Measurements from ENCODE around the gene MRPL36. TPM values are rescaled to one million over a fixed set of nuclear protein-coding genes. Genes with fewer than 3 reads are reported as not detected.

Gene MRPL36
- total RNA-seq, 1 experiment from 2014 or later: 102 TPM

DNA sequence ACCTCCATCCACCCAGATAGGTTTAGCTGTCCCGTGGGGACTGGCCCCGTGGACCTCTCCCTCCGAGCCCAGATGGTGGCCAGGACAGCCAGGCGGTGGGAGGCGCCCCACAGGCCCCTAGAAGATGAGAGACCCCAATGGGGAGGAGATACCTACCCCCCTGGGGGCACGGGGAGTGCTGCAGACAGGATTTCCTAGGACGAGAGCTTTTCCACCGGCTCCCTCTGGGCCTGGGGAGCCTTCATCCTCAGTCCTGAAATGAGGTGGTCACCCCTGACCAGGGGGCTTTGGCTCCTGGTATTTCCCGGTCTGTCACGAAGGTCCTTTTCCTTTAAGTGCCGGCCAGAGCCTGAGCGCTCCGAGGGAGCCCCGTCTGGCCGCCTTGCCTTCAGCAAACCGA lies 46.8 kb downstream of the MRPL36 start:
- peaks cover 71% of the 10 kb centered on the region for H3K27me3 ChIP-seq (replicated peaks; ENCODE audit: insufficient read depth, low read depth, low read length, poor library complexity)
- H3K4me3 ChIP-seq (ENCODE audit: low read depth, low read length, poor library complexity, severe bottlenecking): no peak overlapping the region
- intact Hi-C loops (cut with micrococcal nuclease; ENCODE audit: unreplicated experiment): no loop called here
- no peaks in the 10 kb centered on the region for H3K36me3 ChIP-seq (ENCODE audit: insufficient read depth, low read length, poor library complexity, severe bottlenecking)
- H3K9me3 ChIP-seq (ENCODE audit: low read depth, low read length, poor library complexity, severe bottlenecking): no peaks in the 10 kb centered on the region
- no peaks in the 10 kb centered on the region for H3K4me1 ChIP-seq (ENCODE audit: insufficient read depth, low read length, poor library complexity, severe bottlenecking)
- TF ChIP-seq EZH2 (IDR thresholded peaks at IDR 0.05; ENCODE audit: borderline replicate concordance, low read depth, low read length, poor library complexity, severe bottlenecking) (no peak), CTCF (conservative IDR thresholded peaks at IDR 0.05; ENCODE audit: low read depth, low read length) (no peak)
- ChIA-PET POLR2A (ENCODE audit: low non-redundant PET) (no interaction called here), CTCF (no interaction called here)
- no peak overlapping the region for H3K27ac ChIP-seq (ENCODE audit: low read depth, low read length, poor library complexity, severe bottlenecking)
- DNase-seq (ENCODE audit: low spot score): no peak
- BruUV-seq (replicated peaks): no TSS peak

DNA sequence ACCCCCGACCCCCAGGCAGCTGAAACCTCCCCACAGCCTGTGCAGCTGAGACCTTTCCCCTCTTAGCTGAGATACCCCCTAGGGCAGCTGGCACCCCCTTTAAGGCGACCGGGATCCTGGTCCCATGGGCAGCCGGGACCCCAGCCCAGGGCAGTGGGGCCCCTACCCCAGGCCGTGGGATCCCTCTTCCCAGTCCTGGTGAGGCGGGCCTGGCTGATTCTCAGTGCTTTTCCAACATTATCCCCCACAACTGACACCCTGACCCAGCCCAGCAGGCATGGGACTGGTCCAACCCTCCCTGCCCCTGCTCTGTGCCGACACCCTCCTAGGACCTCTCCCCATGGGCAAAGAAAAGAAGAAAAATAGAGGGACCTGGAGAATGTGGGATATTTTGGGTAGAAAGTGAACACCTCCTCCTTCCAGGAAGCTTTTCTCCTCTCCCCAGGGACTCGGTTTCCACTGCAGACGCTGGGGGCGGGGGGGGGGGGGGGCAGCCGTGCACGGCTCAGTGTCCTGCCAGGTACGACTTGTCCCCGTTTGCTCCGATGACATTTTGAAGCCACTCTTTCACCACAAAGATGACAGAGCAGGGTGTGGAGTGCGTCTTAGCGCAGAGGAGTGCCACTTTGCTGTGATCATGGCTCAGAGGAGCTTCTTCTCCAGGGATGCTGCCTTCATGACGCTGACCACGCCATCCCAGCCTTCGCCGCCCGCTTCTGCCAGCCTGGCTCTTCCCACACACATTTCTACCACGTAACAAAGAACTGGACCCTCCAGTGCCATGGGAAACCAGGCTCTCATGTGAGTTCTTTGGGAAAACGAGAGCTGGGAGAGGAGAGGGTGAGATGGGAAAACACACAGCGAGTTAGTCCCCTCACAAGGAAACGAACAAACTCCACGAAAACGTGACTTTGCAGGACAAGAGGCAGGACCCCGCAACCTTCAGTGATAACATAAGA lies 47.5 kb downstream of the MRPL36 start:
- ChIA-PET CTCF (no interaction called here), POLR2A (ENCODE audit: low non-redundant PET) (no interaction called here)
- H3K27me3 ChIP-seq (replicated peaks; ENCODE audit: insufficient read depth, low read depth, low read length, poor library complexity): peaks cover 67% of the 10 kb centered on the region
- no TSS peak for BruUV-seq (replicated peaks)
- no peak overlapping the region for H3K27ac ChIP-seq (ENCODE audit: low read depth, low read length, poor library complexity, severe bottlenecking)
- TF ChIP-seq EZH2 (IDR thresholded peaks at IDR 0.05; ENCODE audit: borderline replicate concordance, low read depth, low read length, poor library complexity, severe bottlenecking) (no peak), CTCF (conservative IDR thresholded peaks at IDR 0.05; ENCODE audit: low read depth, low read length) (no peak)
- no peaks in the 10 kb centered on the region for H3K36me3 ChIP-seq (ENCODE audit: insufficient read depth, low read length, poor library complexity, severe bottlenecking)
- no peak overlapping the region for H3K4me3 ChIP-seq (ENCODE audit: low read depth, low read length, poor library complexity, severe bottlenecking)
- no peaks in the 10 kb centered on the region for H3K4me1 ChIP-seq (ENCODE audit: insufficient read depth, low read length, poor library complexity, severe bottlenecking)
- H3K9me3 ChIP-seq (ENCODE audit: low read depth, low read length, poor library complexity, severe bottlenecking): no peaks in the 10 kb centered on the region
- intact Hi-C loops (cut with micrococcal nuclease; ENCODE audit: unreplicated experiment): no loop called here
- no peak for DNase-seq (ENCODE audit: low spot score)

DNA sequence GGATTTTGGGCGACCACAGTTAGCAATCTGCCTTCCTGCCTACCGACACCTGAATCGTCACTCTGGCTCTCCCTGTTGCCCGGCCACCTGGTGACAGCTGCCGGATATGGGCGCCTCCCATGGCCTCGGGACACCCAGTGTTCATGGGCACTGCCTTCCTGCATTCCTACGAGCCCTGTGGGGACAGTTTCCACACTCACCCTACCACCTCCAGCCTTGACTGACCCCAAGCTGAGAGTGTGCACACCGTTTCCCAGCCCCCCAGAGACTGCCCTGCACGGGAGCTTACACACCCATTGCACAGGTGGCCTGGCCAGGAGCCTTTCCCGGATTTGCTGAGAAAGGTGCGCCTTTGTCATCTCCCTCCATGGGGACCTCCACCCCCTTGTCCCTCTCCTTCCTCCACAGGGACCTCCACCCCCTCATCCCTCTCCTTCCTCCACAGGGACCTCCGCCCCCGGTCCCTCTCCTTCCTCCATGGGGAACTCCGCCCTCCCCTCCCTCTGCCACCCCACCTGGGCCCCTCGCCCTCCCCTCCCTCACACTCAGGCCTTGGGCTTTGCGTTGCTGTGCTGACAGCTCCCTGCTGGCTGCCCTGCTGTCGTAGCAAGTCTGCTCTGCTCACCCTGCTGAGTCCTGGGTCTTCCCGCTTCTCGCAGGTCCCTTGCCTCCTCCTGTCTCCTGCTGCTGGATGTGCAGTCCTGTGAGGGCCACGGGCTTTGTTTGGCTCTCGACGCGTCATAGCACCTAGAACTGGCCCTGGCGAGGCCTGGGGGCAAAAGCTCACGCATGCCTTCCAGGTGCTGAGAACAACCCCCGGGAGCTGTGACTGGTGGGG lies 48.4 kb downstream of the MRPL36 start:
- Histone ChIP-seq H3K36me3 (ENCODE audit: insufficient read depth, low read length, poor library complexity, severe bottlenecking) (no peaks in the 10 kb centered on the region), H3K4me3 (ENCODE audit: low read depth, low read length, poor library complexity, severe bottlenecking) (no peak overlapping the region), H3K4me1 (ENCODE audit: insufficient read depth, low read length, poor library complexity, severe bottlenecking) (no peaks in the 10 kb centered on the region), H3K27ac (ENCODE audit: low read depth, low read length, poor library complexity, severe bottlenecking) (no peak overlapping the region), H3K27me3 (replicated peaks; ENCODE audit: insufficient read depth, low read depth, low read length, poor library complexity) (peaks cover 62% of the 10 kb centered on the region), H3K9me3 (ENCODE audit: low read depth, low read length, poor library complexity, severe bottlenecking) (no peaks in the 10 kb centered on the region)
- no peak for DNase-seq (ENCODE audit: low spot score)
- TF ChIP-seq CTCF (conservative IDR thresholded peaks at IDR 0.05; ENCODE audit: low read depth, low read length) (no peak), EZH2 (IDR thresholded peaks at IDR 0.05; ENCODE audit: borderline replicate concordance, low read depth, low read length, poor library complexity, severe bottlenecking) (no peak)
- intact Hi-C loops (cut with micrococcal nuclease; ENCODE audit: unreplicated experiment): no loop called here
- ChIA-PET POLR2A (ENCODE audit: low non-redundant PET) (no interaction called here), CTCF (no interaction called here)
- no TSS peak for BruUV-seq (replicated peaks)

Measured in A673 (cell line).